Calu3 (cell line): ENCODE measurements around the gene PDE10A. TPM values are rescaled to one million over a fixed set of nuclear protein-coding genes. Genes with fewer than 3 reads are reported as not detected.
"Not testable (repeated sequence)": the region's sequence is repeated elsewhere in the genome, so short reads cannot be mapped to it uniquely, and the experiment has no call there.

Experiments used
- BruUV-seq: library from RNA; stranded (reverse); fragments of 400-500 nt; replicated peaks from 2 replicates; lab custom pipeline; 2021; lab: Mats Ljungman, UMichigan
- CTCF ChIA-PET: fragments of 300-600 bp; sonication (Branson Sonifier 250); formaldehyde crosslinking; loops from one replicate; lab custom pipeline; 2022; ENCODE audit warnings: antibody characterized with exemption; lab: Charles Lee
- DNase-seq: peaks from one replicate; pipeline ENCODE4 v3.0.0; 2022
- H3K27ac Mint-ChIP-seq: one replicate; pipeline ENCODE4 v1.8.0; 2022; ENCODE audit warnings: mixed read lengths; ENCODE audit not compliant: unreplicated experiment
- H3K27me3 Mint-ChIP-seq: one replicate; pipeline ENCODE4 v1.8.0; 2022; ENCODE audit warnings: mixed read lengths; ENCODE audit not compliant: unreplicated experiment
- H3K36me3 Mint-ChIP-seq: one replicate; pipeline ENCODE4 v1.8.0; 2022; ENCODE audit warnings: mild to moderate bottlenecking, moderate library complexity, mixed read lengths; ENCODE audit not compliant: insufficient read depth, unreplicated experiment
- H3K4me1 Mint-ChIP-seq: one replicate; pipeline ENCODE4 v1.8.0; 2022; ENCODE audit warnings: mild to moderate bottlenecking, low read depth, mixed read lengths; ENCODE audit not compliant: unreplicated experiment
- H3K4me3 Mint-ChIP-seq: one replicate; pipeline ENCODE4 v1.8.0; 2022; ENCODE audit warnings: mild to moderate bottlenecking, low read depth, moderate library complexity, mixed read lengths; ENCODE audit not compliant: unreplicated experiment
- H3K9me3 Mint-ChIP-seq: one replicate; pipeline ENCODE4 v1.8.0; 2022; ENCODE audit warnings: low read depth, mixed read lengths; ENCODE audit not compliant: unreplicated experiment
- CTCF ChIP-seq: fragments of 200-600 bp; IDR thresholded peaks from one replicate; pipeline ENCODE4 v1.8.0; 2022; ENCODE audit warnings: antibody characterized with exemption; ENCODE audit not compliant: unreplicated experiment
- intact Hi-C: fragments of 100-400 bp; cut with micrococcal nuclease; formaldehyde crosslinking; loops from one replicate; pipeline ENCODE4 v1.10.0; 2022; ENCODE audit not compliant: unreplicated experiment
- total RNA-seq: library from RNA; stranded (reverse); gene quantifications from 2 replicates; pipeline ENCODE4 v1.2.3, GENCODE V29; 2022

PDE10A gene
- total RNA-seq, 1 experiment from 2014 or later = 22.5 TPM

- Mint-ChIP-seq H3K36me3 (no peaks in the 10 kb centered on the region), H3K4me1 (peaks cover 33% of the 10 kb centered on the region), H3K27me3 (no peaks in the 10 kb centered on the region), H3K4me3 (no peak overlapping the region), H3K27ac (peak overlapping the region; percentile 10), H3K9me3 (no peaks in the 10 kb centered on the region)
- no TSS peak for BruUV-seq
- CTCF ChIA-PET = no interaction called here
- no peak for TF ChIP-seq CTCF
- DNase-seq = no peak
- intact Hi-C loops = no loop called here
Observed at GRCh38 chr6:165599596-165600487, 63.2 kb downstream of the PDE10A start.

GRCh38 chr6:165599121-165599520 lies 63.9 kb downstream of the PDE10A start:
- DNase-seq = no peak
- no TSS peak for BruUV-seq
- Mint-ChIP-seq H3K27me3 (no peaks in the 10 kb centered on the region), H3K4me3 (no peak overlapping the region), H3K4me1 (peaks cover 30% of the 10 kb centered on the region), H3K27ac (no peak overlapping the region), H3K36me3 (no peaks in the 10 kb centered on the region), H3K9me3 (no peaks in the 10 kb centered on the region)
- CTCF ChIA-PET = no interaction called here
- TF ChIP-seq CTCF = no peak
- intact Hi-C loops = no loop called here

GRCh38 chr6:165597821-165598220 lies 65.2 kb downstream of the PDE10A start:
- Mint-ChIP-seq H3K4me1 (peaks cover 26% of the 10 kb centered on the region), H3K9me3 (no peaks in the 10 kb centered on the region), H3K4me3 (no peak overlapping the region), H3K27ac (no peak overlapping the region), H3K36me3 (no peaks in the 10 kb centered on the region), H3K27me3 (no peaks in the 10 kb centered on the region)
- TF ChIP-seq CTCF = no peak
- CTCF ChIA-PET = no interaction called here
- intact Hi-C loops = no loop called here
- DNase-seq = no peak
- BruUV-seq = no TSS peak

- no peaks in the 10 kb centered on the region for H3K27me3 Mint-ChIP-seq
- no peaks in the 10 kb centered on the region for H3K36me3 Mint-ChIP-seq
- no TSS peak for BruUV-seq
- no peaks in the 10 kb centered on the region for H3K9me3 Mint-ChIP-seq
- no peak overlapping the region for H3K4me3 Mint-ChIP-seq
- no peak for DNase-seq
- intact Hi-C loops = no loop called here
- no peak for TF ChIP-seq CTCF
- H3K4me1 Mint-ChIP-seq = peaks cover 10% of the 10 kb centered on the region
- no peak overlapping the region for H3K27ac Mint-ChIP-seq
- CTCF ChIA-PET = no interaction called here
Observed at GRCh38 chr6:165594584-165595333, 68.3 kb downstream of the PDE10A start.

GRCh38 chr6:165592947-165593346 lies 70.1 kb downstream of the PDE10A start:
- H3K9me3 Mint-ChIP-seq, H3K36me3 Mint-ChIP-seq, H3K27me3 Mint-ChIP-seq, intact Hi-C loops, H3K4me3 Mint-ChIP-seq, CTCF ChIA-PET, DNase-seq, H3K27ac Mint-ChIP-seq, H3K4me1 Mint-ChIP-seq, BruUV-seq: not testable (repeated sequence)
